HCT116 (cell line): ENCODE results near the gene CASQ1. TPM values are rescaled to one million over a fixed set of nuclear protein-coding genes. Genes with fewer than 3 reads are reported as not detected.

Experiments used
- ATAC-seq: fragments of 200-7000 bp; cut with Tn5 transposase; 2 replicates; pipeline ENCODE4 v1.9.1; 2020; ENCODE audit warnings: mild to moderate bottlenecking, moderate library complexity
- BruUV-seq: library from RNA; stranded (reverse); fragments of 400-500 nt; replicated peaks from 2 replicates; lab custom pipeline; 2021; lab: Mats Ljungman, UMichigan
- CTCF ChIA-PET: fragments of 300-600 bp; sonication (Branson Sonifier 250); formaldehyde crosslinking; loops from one replicate; lab custom pipeline; 2021; ENCODE audit warnings: antibody characterized with exemption; lab: Charles Lee
- POLR2A ChIA-PET: fragments of 300-600, 350-600 bp; sonication (Branson Sonifier 250); formaldehyde crosslinking; loops from one replicate; lab custom pipeline; 2021; ENCODE audit warnings: antibody characterized with exemption; lab: Charles Lee
- RAD21 ChIA-PET, 2 experiments: fragments of 300-600 bp; sonication (Branson Sonifier 250); formaldehyde crosslinking; loops; one replicate each; lab custom pipeline; 2023; ENCODE audit warnings: low total read pairs in 2 of 2; ENCODE audit not compliant: uncharacterized antibody in 2 of 2, unreplicated experiment in 2 of 2, low non-redundant PET in 1 of 2; lab: Charles Lee
- DNase-seq: peaks from one replicate; pipeline ENCODE4 v3.0.0-alpha.2; 2010; ENCODE audit warnings: low read depth, low spot score
- H2AFZ ChIP-seq: fragments of 200-600 bp; shearing (Covaris generic), sonication (generic); 2 replicates; pipeline ENCODE4 v1.6.1; 2017; ENCODE audit warnings: low read depth, mixed run types, mixed read lengths, antibody characterized with exemption, low read length; ENCODE audit not compliant: poor library complexity, severe bottlenecking
- H3K27ac ChIP-seq: 2 replicates; pipeline ENCODE4 v1.5.1; 2012; ENCODE audit warnings: low read depth, low read length
- H3K27me3 ChIP-seq: fragments of 200-600 bp; sonication (generic); 2 replicates; pipeline ENCODE4 v1.6.1; 2016; ENCODE audit warnings: mixed run types, low read length, mixed read lengths; ENCODE audit not compliant: insufficient read depth
- H3K36me3 ChIP-seq, 2 experiments: fragments of 200-500 bp in 1 of 2; fragments of 200-600 bp in 1 of 2; sonication (Bioruptor generic) in 1 of 2; sonication (generic) in 1 of 2; 2 replicates each; pipeline versions ENCODE4 v1.5.1 to v1.6.1; 2014 to 2016; ENCODE audit warnings: low read length in 2 of 2, inconsistent platforms in 1 of 2, mixed read lengths in 1 of 2, mixed run types in 1 of 2; ENCODE audit not compliant: insufficient read depth in 2 of 2, control insufficient read depth in 1 of 2
- H3K4me1 ChIP-seq, 2 experiments: fragments of 200-600 bp in 1 of 2; sonication (generic) in 1 of 2; 2 replicates each; pipeline versions ENCODE4 v1.5.1 to v1.6.1; 2012 to 2017; ENCODE audit warnings: low read length in 2 of 2, inconsistent platforms in 1 of 2, mild to moderate bottlenecking in 1 of 2, mixed read lengths in 1 of 2, mixed run types in 1 of 2, moderate library complexity in 1 of 2; ENCODE audit not compliant: insufficient read depth in 2 of 2, control insufficient read depth in 1 of 2
- H3K4me2 ChIP-seq: fragments of 200-600 bp; sonication (generic); 2 replicates; pipeline ENCODE4 v1.6.1; 2017; ENCODE audit warnings: mixed run types, low read length, mixed read lengths
- H3K4me3 ChIP-seq, 2 experiments: fragments of 200-600 bp in 1 of 2; sonication (generic) in 1 of 2; replicated peaks in 1 of 2; 2 replicates each; pipeline ENCODE4 v1.5.1; 2011 to 2016; ENCODE audit warnings: low read length in 2 of 2, control low read depth in 1 of 2, low read depth in 1 of 2, mild to moderate bottlenecking in 1 of 2, mixed read lengths in 1 of 2, mixed run types in 1 of 2
- H3K79me2 ChIP-seq: fragments of 200-600 bp; sonication (generic); 2 replicates; pipeline ENCODE4 v1.6.1; 2017; ENCODE audit warnings: mild to moderate bottlenecking, mixed run types, low read length, moderate library complexity, mixed read lengths; ENCODE audit not compliant: insufficient read depth
- H3K9ac ChIP-seq: fragments of 200-600 bp; sonication (generic); 2 replicates; pipeline ENCODE4 v1.6.1; 2016; ENCODE audit warnings: low read length, mixed read lengths
- H3K9me2 ChIP-seq: fragments of 200-600 bp; sonication (generic), shearing (Covaris generic); 2 replicates; pipeline ENCODE4 v1.6.1; 2017; ENCODE audit warnings: mixed run types, mild to moderate bottlenecking, moderate library complexity; ENCODE audit not compliant: insufficient read depth
- H3K9me3 ChIP-seq, 2 experiments: fragments of 200-500 bp in 1 of 2; fragments of 200-600 bp in 1 of 2; sonication (Bioruptor generic) in 1 of 2; sonication (generic) in 1 of 2; 2 replicates each; pipeline ENCODE4 v1.6.1; 2014 to 2017; ENCODE audit warnings: low read length in 2 of 2, mixed read lengths in 2 of 2, inconsistent platforms in 1 of 2, low read depth in 1 of 2, mild to moderate bottlenecking in 1 of 2, mixed run types in 1 of 2, moderate library complexity in 1 of 2; ENCODE audit not compliant: control insufficient read depth in 1 of 2, insufficient read depth in 1 of 2
- H4K20me1 ChIP-seq: fragments of 200-600 bp; sonication (generic), shearing (Covaris generic); 2 replicates; pipeline ENCODE4 v1.6.1; 2017; ENCODE audit warnings: mixed run types, mild to moderate bottlenecking, moderate library complexity; ENCODE audit not compliant: insufficient read depth
- ATF3 ChIP-seq: IDR thresholded peaks from 2 replicates; pipeline ENCODE4 v1.6.1; 2012
- CBX3 ChIP-seq: IDR thresholded peaks from 2 replicates; pipeline ENCODE4 v1.6.1; 2012; ENCODE audit warnings: low read depth
- CEBPB ChIP-seq: IDR thresholded peaks from 2 replicates; pipeline ENCODE4 v1.6.1; 2012; ENCODE audit warnings: low read depth
- JUND ChIP-seq: IDR thresholded peaks from 2 replicates; pipeline ENCODE4 v1.6.1; 2012
- MAX ChIP-seq: IDR thresholded peaks from 2 replicates; pipeline ENCODE4 v1.6.1; 2012
- POLR2AphosphoS5 ChIP-seq: IDR thresholded peaks from 2 replicates; pipeline ENCODE4 v1.6.1; 2011; ENCODE audit warnings: mild to moderate bottlenecking, low read depth, low read length, moderate library complexity
- RAD21 ChIP-seq: IDR thresholded peaks from 2 replicates; pipeline ENCODE4 v1.6.1; 2012; ENCODE audit warnings: low read depth, mild to moderate bottlenecking
- REST ChIP-seq: IDR thresholded peaks from 2 replicates; pipeline ENCODE4 v1.6.1; 2012; ENCODE audit warnings: low read depth
- SRF ChIP-seq: IDR thresholded peaks from 2 replicates; pipeline ENCODE4 v1.6.1; 2012; ENCODE audit warnings: low read depth
- ZBTB33 ChIP-seq: IDR thresholded peaks from 2 replicates; pipeline ENCODE4 v1.6.1; 2011; ENCODE audit warnings: mild to moderate bottlenecking, low read length, moderate library complexity; ENCODE audit not compliant: insufficient replicate concordance; ENCODE audit errors: extremely low read depth
- ZNF274 ChIP-seq: fragments of 200-500 bp; sonication (Bioruptor generic); IDR thresholded peaks from 2 replicates; pipeline ENCODE4 v1.6.1; 2014; ENCODE audit warnings: mild to moderate bottlenecking, low read depth, low read length, inconsistent platforms
- intact Hi-C: fragments of 100-400 bp; cut with micrococcal nuclease; formaldehyde crosslinking; loops from 2 replicates; pipeline ENCODE4 v1.10.0; 2022
- total RNA-seq: library from RNA; stranded (reverse); gene quantifications from one replicate; pipeline ENCODE4 v1.2.1, GENCODE V29; 2021; ENCODE audit not compliant: unreplicated experiment

CASQ1 gene
- total RNA-seq, 1 experiment from 2014 or later: not detected

GRCh38 chr1:160209321-160210046 is 19.1 kb downstream of the CASQ1 start:
- TF ChIP-seq REST (no peak), SRF (no peak), POLR2AphosphoS5 (no peak), ZBTB33 (no peak), CEBPB (no peak), CBX3 (no peak), ZNF274 (no peak), RAD21 (no peak), ATF3 (no peak), MAX (no peak), JUND (no peak)
- no peaks in the 10 kb centered on the region for H3K9me3 ChIP-seq
- peaks cover 27 to 46% of the 10 kb centered on the region in 2 experiments; a peak in 3 of 4 replicates for H3K36me3 ChIP-seq
- H3K27me3 ChIP-seq: no peaks in the 10 kb centered on the region
- intact Hi-C loops: no loop called here
- BruUV-seq: no TSS peak
- H3K4me1 ChIP-seq: peaks cover 11 to 18% of the 10 kb centered on the region in 2 experiments; a peak in 3 of 4 replicates
- ChIA-PET POLR2A (no interaction called here), RAD21 (no interaction called here), CTCF (no interaction called here)
- no peak overlapping the region for H3K4me3 ChIP-seq
- no peak overlapping the region for H3K9ac ChIP-seq
- H3K4me2 ChIP-seq: no peak overlapping the region
- peaks cover 48% of the 10 kb centered on the region for H3K79me2 ChIP-seq
- H3K27ac ChIP-seq: no peak overlapping the region
- no peaks in the 10 kb centered on the region for H3K9me2 ChIP-seq
- H2AFZ ChIP-seq: no peak overlapping the region
- no peak for DNase-seq
- ATAC-seq: no peak
- H4K20me1 ChIP-seq: 0 out of 2 replicates have a peak, but pooled peaks cover 4% of the 10 kb centered on the region
